Adrenal gland (tissue), 5 donors: Measurements from ENCODE around the gene RAB10.

ENCODE experiments used
- POLR2A ChIP-seq, 2 donors: fragments of 450-650 bp; IDR thresholded peaks; one replicate each; pipeline ENCODE4 v1.6.1; 2017; ENCODE audit warnings: antibody characterized with exemption in 2 of 2, mild to moderate bottlenecking in 2 of 2, moderate library complexity in 1 of 2
- TF ChIP-seq, protein P1 (sequence below), 6 experiments: fragments of 450-650 bp in 4 of 6; fragments of 200-600 bp in 2 of 6; sonication (generic) in 1 of 6; IDR thresholded peaks; 1 replicate in 5 of 6; 2 replicates in 1 of 6; pipeline versions ENCODE4 v1.5.1 to v1.8.0; 2016 to 2021; ENCODE audit warnings: antibody characterized with exemption in 6 of 6, mild to moderate bottlenecking in 2 of 6, moderate library complexity in 1 of 6
- donor health status: DM: no; HTN: no; CAD: no.

DNA sequence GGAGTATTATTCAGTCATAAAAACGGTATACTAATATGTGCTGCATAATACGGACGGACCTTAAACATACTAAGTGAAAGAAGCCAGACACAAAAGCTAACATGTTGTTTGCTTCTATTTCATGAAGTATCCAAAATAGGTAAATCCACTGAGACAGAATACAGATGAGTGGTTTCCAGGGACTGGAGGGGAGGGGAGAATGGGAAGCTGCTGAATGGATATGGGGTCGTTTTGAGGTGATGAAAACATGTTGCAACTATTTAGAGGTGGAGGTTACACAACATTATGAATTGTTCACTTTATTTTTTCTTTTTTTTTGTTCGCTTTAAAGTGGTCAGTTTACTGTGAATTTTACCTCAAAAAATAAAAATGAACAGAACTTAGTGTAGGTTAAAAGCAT, 52.9 kb downstream of the RAB10 start:
- TF ChIP-seq, protein P1, sequence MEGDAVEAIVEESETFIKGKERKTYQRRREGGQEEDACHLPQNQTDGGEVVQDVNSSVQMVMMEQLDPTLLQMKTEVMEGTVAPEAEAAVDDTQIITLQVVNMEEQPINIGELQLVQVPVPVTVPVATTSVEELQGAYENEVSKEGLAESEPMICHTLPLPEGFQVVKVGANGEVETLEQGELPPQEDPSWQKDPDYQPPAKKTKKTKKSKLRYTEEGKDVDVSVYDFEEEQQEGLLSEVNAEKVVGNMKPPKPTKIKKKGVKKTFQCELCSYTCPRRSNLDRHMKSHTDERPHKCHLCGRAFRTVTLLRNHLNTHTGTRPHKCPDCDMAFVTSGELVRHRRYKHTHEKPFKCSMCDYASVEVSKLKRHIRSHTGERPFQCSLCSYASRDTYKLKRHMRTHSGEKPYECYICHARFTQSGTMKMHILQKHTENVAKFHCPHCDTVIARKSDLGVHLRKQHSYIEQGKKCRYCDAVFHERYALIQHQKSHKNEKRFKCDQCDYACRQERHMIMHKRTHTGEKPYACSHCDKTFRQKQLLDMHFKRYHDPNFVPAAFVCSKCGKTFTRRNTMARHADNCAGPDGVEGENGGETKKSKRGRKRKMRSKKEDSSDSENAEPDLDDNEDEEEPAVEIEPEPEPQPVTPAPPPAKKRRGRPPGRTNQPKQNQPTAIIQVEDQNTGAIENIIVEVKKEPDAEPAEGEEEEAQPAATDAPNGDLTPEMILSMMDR (IDR thresholded peaks at IDR 0.05), result no peak
- TF ChIP-seq POLR2A (IDR thresholded peaks at IDR 0.05), result no peak
